HepG2 (cell line): Measurements from ENCODE around the gene TRIO. TPM values are rescaled to one million over a fixed set of nuclear protein-coding genes. Genes with fewer than 3 reads are reported as not detected.

ENCODE experiments used
- ATAC-seq: fragments of 200-7000 bp; cut with Tn5 transposase; 3 replicates; pipeline ENCODE4 v1.9.1; 2020; ENCODE audit warnings: mild to moderate bottlenecking, moderate library complexity
- BruUV-seq: library from RNA; stranded (reverse); fragments of 400-500 nt; replicated peaks from 2 replicates; lab custom pipeline; 2021; lab: Mats Ljungman, UMichigan
- CTCF ChIA-PET: fragments of 300-600 bp; formaldehyde crosslinking; extraction: SDS; loops from one replicate; lab custom pipeline; 2021; ENCODE audit warnings: low total read pairs, inconsistent platforms, low intra/inter-chr PET ratio; lab: Yijun Ruan, JAX
- POLR2A ChIA-PET: fragments of 350-600 bp; sonication (Branson Sonifier 250); formaldehyde crosslinking; loops from one replicate; lab custom pipeline; 2020; ENCODE audit warnings: antibody characterized with exemption, inconsistent platforms; lab: Yijun Ruan, JAX
- DNase-seq: peaks from one replicate; pipeline ENCODE4 v3.0.0-alpha.2; 2015; ENCODE audit warnings: low spot score
- FAIRE-seq: peaks from 3 replicates; lab custom pipeline; 2011; peaks lifted over from hg19 to GRCh38; lab: Jason Lieb, UNC
- H2AFZ ChIP-seq: one replicate; pipeline ENCODE4 v1.6.1; 2011; ENCODE audit warnings: low read length, inconsistent platforms
- H3K27ac ChIP-seq: fragments of 300-600 bp; 3 replicates; pipeline ENCODE4 v1.8.0; 2011; ENCODE audit warnings: mixed run types, mild to moderate bottlenecking, mixed read lengths, low read length, inconsistent platforms; ENCODE audit not compliant: insufficient read depth; ENCODE audit errors: extremely low read length
- H3K27me3 ChIP-seq, 2 experiments: fragments of 200-600 bp in 1 of 2; 2 replicates in 1 of 2; 3 replicates in 1 of 2; pipeline versions ENCODE4 v1.6.0 to v1.8.0; 2011; ENCODE audit warnings: low read length in 2 of 2, mild to moderate bottlenecking in 2 of 2, moderate library complexity in 2 of 2, inconsistent platforms in 1 of 2; ENCODE audit not compliant: insufficient read depth in 2 of 2, control insufficient read depth in 1 of 2
- H3K36me3 ChIP-seq, 2 experiments: fragments of 200-600 bp in 1 of 2; replicated peaks in 1 of 2; 2 replicates in 1 of 2; 3 replicates in 1 of 2; pipeline versions ENCODE4 v1.5.1 to v1.8.0; 2011; ENCODE audit warnings: low read length in 2 of 2, inconsistent platforms in 1 of 2; ENCODE audit not compliant: insufficient read depth in 2 of 2, control insufficient read depth in 1 of 2
- H3K4me1 ChIP-seq: 2 replicates; pipeline ENCODE4 v1.5.1; 2012; ENCODE audit warnings: low read length, inconsistent platforms; ENCODE audit not compliant: insufficient read depth
- H3K4me2 ChIP-seq: 2 replicates; pipeline ENCODE4 v1.6.0; 2011; ENCODE audit warnings: low read depth, low read length, inconsistent platforms
- H3K4me3 ChIP-seq, 3 experiments: fragments of 200-600 bp in 1 of 3; sonication (generic), shearing (Covaris generic) in 1 of 3; replicated peaks in 1 of 3; 2 replicates each; pipeline ENCODE4 v1.5.1; 2011 to 2016; ENCODE audit warnings: low read length in 3 of 3, inconsistent platforms in 2 of 3, low read depth in 2 of 3, mild to moderate bottlenecking in 2 of 3, control low read depth in 1 of 3, mixed read lengths in 1 of 3; ENCODE audit not compliant: insufficient read depth in 1 of 3
- H3K79me2 ChIP-seq: one replicate; pipeline ENCODE4 v1.6.1; 2011; ENCODE audit warnings: low read length, inconsistent platforms; ENCODE audit not compliant: insufficient read depth
- H3K9ac ChIP-seq: 2 replicates; pipeline ENCODE4 v1.6.0; 2011; ENCODE audit warnings: mild to moderate bottlenecking, low read depth, low read length, inconsistent platforms; ENCODE audit not compliant: insufficient read depth
- H3K9me3 ChIP-seq: 2 replicates; pipeline ENCODE4 v1.5.1; 2012; ENCODE audit warnings: mild to moderate bottlenecking, low read length
- H4K20me1 ChIP-seq: 2 replicates; pipeline ENCODE4 v1.6.0; 2011; ENCODE audit warnings: inconsistent platforms, mild to moderate bottlenecking, low read length, moderate library complexity; ENCODE audit not compliant: insufficient read depth
- ATAD3A ChIP-seq: sonication (generic); formaldehyde crosslinking; IDR thresholded peaks from 2 replicates; pipeline ENCODE4 v1.4.0; 2020; ENCODE audit warnings: missing genetic modification reagents
- ATF7 ChIP-seq, 2 experiments: fragments of 450-650 bp in 1 of 2; sonication (generic) in 1 of 2; formaldehyde crosslinking in 1 of 2; IDR thresholded peaks; 2 replicates each; pipeline versions ENCODE4 v1.4.0 to v1.6.1; 2016 to 2020; ENCODE audit warnings: antibody characterized with exemption in 1 of 2, mild to moderate bottlenecking in 1 of 2, missing genetic modification reagents in 1 of 2
- NPAS2 ChIP-seq: sonication (generic); formaldehyde crosslinking; IDR thresholded peaks from 2 replicates; pipeline ENCODE4 v1.8.0; 2022; ENCODE audit warnings: mild to moderate bottlenecking, missing genetic modification reagents, borderline replicate concordance
- SAFB2 ChIP-seq: sonication (generic); formaldehyde crosslinking; IDR thresholded peaks from 2 replicates; pipeline ENCODE4 v1.5.1; 2020; ENCODE audit warnings: missing genetic modification reagents, low read depth, mild to moderate bottlenecking, borderline replicate concordance
- ZNF234 ChIP-seq: sonication (generic); formaldehyde crosslinking; conservative IDR thresholded peaks from 2 replicates; pipeline ENCODE4 v1.5.1; 2020; ENCODE audit warnings: mild to moderate bottlenecking, missing genetic modification reagents
- ZNF30 ChIP-seq: sonication (generic); formaldehyde crosslinking; IDR thresholded peaks from 2 replicates; pipeline ENCODE4 v1.5.0; 2020; ENCODE audit warnings: mild to moderate bottlenecking, missing genetic modification reagents
- WGBS: methylation state at CpG from one replicate; pipeline ENCODE4 v1.1.6; 2017; ENCODE audit warnings: low lambda C conversion rate; 5-methylcytosine and 5-hydroxymethylcytosine counted together
- in situ Hi-C: cut with HindIII; loops from 2 replicates; pipeline ENCODE4 v1.10.0; 2017; ENCODE audit warnings: low pct_unique_long_range_greater_than_20kb; ENCODE audit not compliant: extremely low pct_ligation_motif_present
- intact Hi-C: fragments of 100-400 bp; cut with micrococcal nuclease; formaldehyde crosslinking; loops from one replicate; pipeline ENCODE4 v1.10.0; 2022; ENCODE audit not compliant: unreplicated experiment
- polyA plus RNA-seq, 8 experiments: library from polyadenylated mRNA; depleted of rRNA in 3 of 8; stranded (reverse) in 7 of 8; unstranded in 1 of 8; fragments of >200 nt; fragmentation: Illumina TruSeq in 4 of 8; extraction: Trizol in 4 of 8; gene quantifications; 2 replicates each; pipeline versions ENCODE4 v1.2.1 to v1.2.3, GENCODE V29; 2011 to 2016; ENCODE audit warnings: low read depth in 4 of 8, missing spikeins in 1 of 8, mixed read lengths in 1 of 8; ENCODE audit not compliant: insufficient read depth in 1 of 8
- total RNA-seq, 5 experiments: library from RNA; depleted of rRNA; stranded (reverse); fragments of >200 nt; fragmentation: Illumina TruSeq; extraction: Trizol; gene quantifications; 2 replicates each; pipeline ENCODE4 v1.2.3, GENCODE V29; 2016; ENCODE audit warnings: low read depth in 1 of 5
- TF ChIP-seq, protein P1 (sequence below), 2 experiments: IDR thresholded peaks; 2 replicates each; pipeline ENCODE4 v1.6.1; 2011 to 2012; ENCODE audit warnings: low read length in 2 of 2, borderline replicate concordance in 1 of 2, low read depth in 1 of 2, mild to moderate bottlenecking in 1 of 2, moderate library complexity in 1 of 2
- TF ChIP-seq, protein P2 (sequence below): sonication (generic); formaldehyde crosslinking; IDR thresholded peaks from 2 replicates; pipeline ENCODE4 v1.4.0; 2020; ENCODE audit warnings: missing genetic modification reagents, borderline replicate concordance
- TF ChIP-seq, protein P3 (sequence below): sonication (generic); formaldehyde crosslinking; IDR thresholded peaks from 2 replicates; pipeline ENCODE4 v1.5.0; 2020; ENCODE audit warnings: missing genetic modification reagents, mild to moderate bottlenecking, borderline replicate concordance
- TF ChIP-seq, protein P4 (sequence below): IDR thresholded peaks from 2 replicates; pipeline ENCODE4 v1.6.1; 2016; ENCODE audit warnings: missing biosample characterization, missing genetic modification reagents, low read depth

Gene TRIO
- total and polyA plus RNA-seq, 2 of the 13 experiments (the other 11 are each of a cell fraction or from before 2014, with no cell fraction given) = 45.2 to 45.9 TPM

DNA sequence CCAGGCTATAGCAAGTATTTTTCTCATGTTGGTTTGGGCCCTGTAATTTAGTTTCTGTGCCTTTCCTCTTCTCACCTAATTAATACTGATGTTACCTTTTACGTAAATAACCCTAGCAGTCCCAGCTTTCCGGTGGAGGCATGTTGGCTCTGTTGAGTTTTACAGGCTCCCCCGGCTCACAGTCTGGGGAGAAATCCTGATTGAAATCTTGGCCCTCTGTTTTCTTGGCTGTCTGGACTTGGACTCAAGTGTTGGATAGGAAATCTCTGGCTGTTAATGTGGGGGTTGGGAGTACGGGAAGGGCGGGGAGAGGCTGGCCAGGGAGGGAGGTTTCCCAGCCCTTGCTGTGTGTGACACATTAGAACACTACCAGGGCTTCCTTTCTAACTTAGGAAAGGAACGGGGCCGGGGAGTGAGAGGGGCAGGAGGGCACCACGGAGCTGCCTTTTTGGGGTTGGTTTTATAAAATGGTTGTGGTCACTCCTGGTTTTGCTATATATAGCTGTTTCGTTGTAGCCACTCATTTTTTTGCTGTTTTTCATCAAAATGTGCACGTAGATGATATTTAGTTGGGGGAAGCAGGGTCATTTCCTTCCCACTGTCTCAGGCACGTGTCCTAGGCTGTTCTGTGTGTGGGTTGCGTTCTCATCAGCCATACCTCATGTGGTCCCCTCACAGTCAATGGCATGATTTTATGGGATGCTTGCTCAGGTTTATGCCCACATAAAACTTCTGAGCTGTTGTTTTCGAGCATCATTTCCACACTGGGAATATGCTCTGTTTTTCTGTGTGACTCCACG is 11.0 kb downstream of the TRIO start:
- Histone ChIP-seq H3K4me1 (peaks cover 85% of the 10 kb centered on the region), H3K4me3 (no peak overlapping the region), H3K27ac (no peak overlapping the region), H3K4me2 (no peak overlapping the region), H3K9me3 (no peaks in the 10 kb centered on the region), H3K36me3 (no peaks in the 10 kb centered on the region), H2AFZ (no peak overlapping the region), H4K20me1 (peaks cover 56% of the 10 kb centered on the region), H3K27me3 (no peaks in the 10 kb centered on the region), H3K9ac (no peak overlapping the region), H3K79me2 (peaks cover 98% of the 10 kb centered on the region)
- 92% methylated on average over 14 of the region's 14 CpGs for WGBS
- DNase-seq (no peak), ATAC-seq (no peak), FAIRE-seq (no peak)
- in situ Hi-C loops = no loop called here
- BruUV-seq = no TSS peak
- intact Hi-C loops = no loop called here
- CTCF ChIA-PET = no interaction called here
- POLR2A ChIA-PET = no interaction called here
- TF ChIP-seq SAFB2 (no peak), NPAS2 (no peak), ATF7 (IDR thresholded peaks at IDR 0.05) (no peak), ATF7 (CRISPR knock-in tag; IDR thresholded peaks at IDR 0.05) (no peak), ZNF234 (CRISPR knock-in tag) (no peak), ATAD3A (CRISPR knock-in tag) (no peak), ZNF30 (CRISPR knock-in tag) (no peak)
- TF ChIP-seq, protein P1, sequence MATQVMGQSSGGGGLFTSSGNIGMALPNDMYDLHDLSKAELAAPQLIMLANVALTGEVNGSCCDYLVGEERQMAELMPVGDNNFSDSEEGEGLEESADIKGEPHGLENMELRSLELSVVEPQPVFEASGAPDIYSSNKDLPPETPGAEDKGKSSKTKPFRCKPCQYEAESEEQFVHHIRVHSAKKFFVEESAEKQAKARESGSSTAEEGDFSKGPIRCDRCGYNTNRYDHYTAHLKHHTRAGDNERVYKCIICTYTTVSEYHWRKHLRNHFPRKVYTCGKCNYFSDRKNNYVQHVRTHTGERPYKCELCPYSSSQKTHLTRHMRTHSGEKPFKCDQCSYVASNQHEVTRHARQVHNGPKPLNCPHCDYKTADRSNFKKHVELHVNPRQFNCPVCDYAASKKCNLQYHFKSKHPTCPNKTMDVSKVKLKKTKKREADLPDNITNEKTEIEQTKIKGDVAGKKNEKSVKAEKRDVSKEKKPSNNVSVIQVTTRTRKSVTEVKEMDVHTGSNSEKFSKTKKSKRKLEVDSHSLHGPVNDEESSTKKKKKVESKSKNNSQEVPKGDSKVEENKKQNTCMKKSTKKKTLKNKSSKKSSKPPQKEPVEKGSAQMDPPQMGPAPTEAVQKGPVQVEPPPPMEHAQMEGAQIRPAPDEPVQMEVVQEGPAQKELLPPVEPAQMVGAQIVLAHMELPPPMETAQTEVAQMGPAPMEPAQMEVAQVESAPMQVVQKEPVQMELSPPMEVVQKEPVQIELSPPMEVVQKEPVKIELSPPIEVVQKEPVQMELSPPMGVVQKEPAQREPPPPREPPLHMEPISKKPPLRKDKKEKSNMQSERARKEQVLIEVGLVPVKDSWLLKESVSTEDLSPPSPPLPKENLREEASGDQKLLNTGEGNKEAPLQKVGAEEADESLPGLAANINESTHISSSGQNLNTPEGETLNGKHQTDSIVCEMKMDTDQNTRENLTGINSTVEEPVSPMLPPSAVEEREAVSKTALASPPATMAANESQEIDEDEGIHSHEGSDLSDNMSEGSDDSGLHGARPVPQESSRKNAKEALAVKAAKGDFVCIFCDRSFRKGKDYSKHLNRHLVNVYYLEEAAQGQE (IDR thresholded peaks at IDR 0.05; ENCODE audit: borderline replicate concordance in 1 of 2, low read depth in 1 of 2, low read length in 2 of 2) = no peak
- TF ChIP-seq, protein P2, sequence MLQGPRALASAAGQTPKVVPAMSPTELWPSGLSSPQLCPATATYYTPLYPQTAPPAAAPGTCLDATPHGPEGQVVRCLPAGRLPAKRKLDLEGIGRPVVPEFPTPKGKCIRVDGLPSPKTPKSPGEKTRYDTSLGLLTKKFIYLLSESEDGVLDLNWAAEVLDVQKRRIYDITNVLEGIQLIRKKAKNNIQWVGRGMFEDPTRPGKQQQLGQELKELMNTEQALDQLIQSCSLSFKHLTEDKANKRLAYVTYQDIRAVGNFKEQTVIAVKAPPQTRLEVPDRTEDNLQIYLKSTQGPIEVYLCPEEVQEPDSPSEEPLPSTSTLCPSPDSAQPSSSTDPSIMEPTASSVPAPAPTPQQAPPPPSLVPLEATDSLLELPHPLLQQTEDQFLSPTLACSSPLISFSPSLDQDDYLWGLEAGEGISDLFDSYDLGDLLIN (CRISPR knock-in tag) = no peak
- TF ChIP-seq, protein P3, sequence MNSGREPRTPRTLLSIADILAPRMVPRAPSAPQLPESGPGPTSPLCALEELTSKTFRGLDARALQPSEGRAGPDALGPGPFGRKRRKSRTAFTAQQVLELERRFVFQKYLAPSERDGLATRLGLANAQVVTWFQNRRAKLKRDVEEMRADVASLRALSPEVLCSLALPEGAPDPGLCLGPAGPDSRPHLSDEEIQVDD (CRISPR knock-in tag) = no peak
- TF ChIP-seq, protein P4, sequence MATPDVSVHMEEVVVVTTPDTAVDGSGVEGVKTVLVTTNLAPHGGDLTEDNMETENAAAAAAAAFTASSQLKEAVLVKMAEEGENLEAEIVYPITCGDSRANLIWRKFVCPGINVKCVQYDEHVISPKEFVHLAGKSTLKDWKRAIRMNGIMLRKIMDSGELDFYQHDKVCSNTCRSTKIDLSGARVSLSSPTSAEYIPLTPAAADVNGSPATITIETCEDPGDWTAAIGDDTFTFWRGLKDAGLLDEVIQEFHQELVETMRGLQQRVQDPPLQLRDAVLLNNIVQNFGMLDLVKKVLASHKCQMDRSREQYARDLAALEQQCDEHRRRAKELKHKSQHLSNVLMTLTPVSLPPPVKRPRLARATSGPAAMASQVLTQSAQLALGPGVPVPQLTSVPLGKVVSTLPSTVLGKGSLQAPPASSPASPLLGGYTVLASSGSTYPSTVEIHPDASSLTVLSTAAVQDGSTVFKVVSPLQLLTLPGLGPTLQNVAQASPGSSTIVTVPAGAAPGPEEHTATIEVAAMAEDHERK (CRISPR knock-in tag) = no peak
